Right lobe of liver (tissue), 4 donors: Measurements from ENCODE around the gene ABHD1.

Source experiments
- CTCF ChIP-seq, 4 donors: fragments of 200-600 bp in 3 of 4; fragments of 450-650 bp in 1 of 4; IDR thresholded peaks; one replicate each; pipeline versions ENCODE4 v1.5.1 to v1.8.0; 2016 to 2022; ENCODE audit warnings: antibody characterized with exemption in 4 of 4, mild to moderate bottlenecking in 2 of 4
- POLR2A ChIP-seq: fragments of 450-650 bp; IDR thresholded peaks from one replicate; pipeline ENCODE4 v1.6.1; 2017; ENCODE audit warnings: antibody characterized with exemption, mild to moderate bottlenecking
- donor health status: DM: no; HTN: no; CAD: no.
- donor health status: DM: no; HTN: no; CAD: no.
- donor health status: DM: no; HTN: yes; CAD: no.

- no peak for TF ChIP-seq POLR2A
- TF ChIP-seq CTCF (IDR thresholded peaks at IDR 0.05) = no peak
Observed at GRCh38 chr2:27096748-27097297, 26.8 kb upstream of the ABHD1 start.
